DMS153 (cell line): ENCODE measurements around the gene MMS19.
"Not testable (repeated sequence)": the region's sequence is repeated elsewhere in the genome, so short reads cannot be mapped to it uniquely, and the experiment has no call there.

Experiments
- DNase-seq: peaks from one replicate; lab custom pipeline; 2025; lab: John Stamatoyannopoulos, UW

The MMS19 gene

GRCh38 chr10:97500297-97500575 is 2.0 kb upstream of the MMS19 start:
- no peak for DNase-seq

GRCh38 chr10:97499561-97500296 is 1.5 kb upstream of the MMS19 start:
- no peak for DNase-seq

- no peak for DNase-seq
These were observed 779 bp upstream of the MMS19 start, which contains the start of gene UBTD1 for GRCh38 chr10:97498841-97499560. UBTD1 (plus strand) TSS chr10:97498924; CDS start chr10:97499204, 280 bp downstream.

GRCh38 chr10:97497572-97498075 is 598 bp downstream of the MMS19 start:
- DNase-seq: peak; percentile 17

- no peak for DNase-seq
These were observed 3.2 kb downstream of the MMS19 start for GRCh38 chr10:97494863-97495506.

GRCh38 chr10:97494151-97494550 is 4.1 kb downstream of the MMS19 start:
- no peak for DNase-seq

DNA sequence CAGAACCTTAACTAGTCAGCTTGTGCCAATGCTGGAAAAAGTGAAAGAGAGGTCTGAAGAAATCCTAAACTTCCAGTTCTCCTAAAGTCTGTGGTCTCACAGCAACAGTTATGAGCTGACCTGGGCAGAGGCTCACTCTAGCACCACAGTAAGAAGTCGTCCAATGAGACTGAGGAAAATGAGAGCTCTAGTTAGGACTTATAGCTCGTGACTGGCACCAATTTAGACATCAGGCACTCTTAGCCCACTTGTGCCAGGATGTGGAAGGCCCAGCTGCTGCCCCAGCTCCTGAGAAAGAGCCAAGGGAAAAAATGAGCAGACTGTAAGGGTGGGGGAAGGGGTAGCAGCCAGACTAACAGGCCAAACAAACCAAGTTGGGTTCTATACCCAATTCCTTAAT is 7.6 kb downstream of the MMS19 start:
- no peak for DNase-seq

DNA sequence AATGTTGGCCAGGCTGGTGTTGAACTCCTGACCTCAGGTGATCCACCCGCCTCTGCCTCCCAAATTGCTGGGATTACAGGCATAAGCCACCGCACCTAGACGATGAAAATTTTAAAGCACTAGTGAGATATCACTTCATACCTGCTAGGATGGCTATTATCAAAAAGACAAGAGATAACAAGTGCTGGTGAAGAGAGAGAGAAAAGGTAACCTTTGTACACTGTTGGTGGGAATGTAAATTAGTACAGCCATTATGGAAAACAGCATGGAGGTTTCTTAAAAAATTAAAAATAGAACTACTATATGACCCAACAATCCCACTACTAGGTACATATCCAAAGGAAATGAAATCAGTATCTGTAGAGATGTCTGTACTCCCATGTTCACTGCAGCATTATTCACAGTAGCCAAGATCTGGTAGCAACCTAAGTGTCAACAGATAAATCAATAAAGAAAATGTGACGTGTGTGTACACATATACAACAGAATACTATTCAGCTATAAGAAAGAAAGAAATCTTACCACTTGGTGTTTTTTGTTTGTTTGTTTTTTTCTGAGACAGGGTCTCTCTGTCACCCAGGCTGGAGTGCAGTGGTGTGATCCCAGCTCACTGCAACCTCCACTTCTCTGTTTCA is 12.5 kb downstream of the MMS19 start:
- DNase-seq: no peak

- DNase-seq: no peak
These were observed 14.3 kb downstream of the MMS19 start for GRCh38 chr10:97483921-97484320.

DNA sequence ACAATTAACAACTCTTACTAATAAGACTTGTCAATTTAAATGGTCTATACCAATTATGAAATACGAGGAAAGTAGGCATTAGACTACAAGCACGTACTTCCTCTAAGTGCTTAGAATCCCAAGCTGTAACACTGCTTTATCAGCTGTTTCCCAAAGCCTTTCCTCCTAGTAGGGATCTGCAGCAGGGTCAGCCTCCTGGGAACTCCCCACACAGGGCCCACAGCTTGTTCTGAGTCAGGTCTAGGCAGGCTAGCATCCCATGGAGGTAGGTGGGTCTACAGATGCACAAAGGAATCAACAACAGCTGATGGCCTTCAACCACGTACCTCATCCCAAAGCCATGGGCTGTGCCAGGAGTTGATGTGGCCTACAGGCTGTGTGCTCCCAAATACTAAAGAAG is 14.7 kb downstream of the MMS19 start:
- no peak for DNase-seq

DNA sequence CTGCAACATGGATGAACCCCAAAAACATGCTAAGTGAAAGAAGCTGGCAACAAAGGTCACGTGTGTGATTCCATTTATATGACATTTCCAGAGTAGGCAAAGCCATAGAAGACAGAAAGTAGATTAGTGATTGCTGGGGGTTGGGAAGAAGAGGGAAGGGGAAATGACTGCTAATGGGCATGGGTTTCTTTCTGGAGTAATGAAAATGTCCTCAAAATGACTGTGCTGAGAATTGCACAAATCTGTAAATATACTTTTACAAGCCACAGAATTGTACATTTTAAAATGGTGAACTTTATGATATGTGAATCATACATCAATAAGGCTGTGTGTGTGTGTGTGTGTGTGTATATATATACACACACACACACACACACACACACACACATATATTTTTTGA is 15.8 kb downstream of the MMS19 start:
- no peak for DNase-seq

- DNase-seq: no peak
These were observed 17.2 kb downstream of the MMS19 start for GRCh38 chr10:97481071-97481470.

- DNase-seq: no peak
These were observed 18.3 kb downstream of the MMS19 start for GRCh38 chr10:97479939-97480338.

GRCh38 chr10:97479410-97479809 is 18.8 kb downstream of the MMS19 start:
- not testable (repeated sequence) for DNase-seq

DNA sequence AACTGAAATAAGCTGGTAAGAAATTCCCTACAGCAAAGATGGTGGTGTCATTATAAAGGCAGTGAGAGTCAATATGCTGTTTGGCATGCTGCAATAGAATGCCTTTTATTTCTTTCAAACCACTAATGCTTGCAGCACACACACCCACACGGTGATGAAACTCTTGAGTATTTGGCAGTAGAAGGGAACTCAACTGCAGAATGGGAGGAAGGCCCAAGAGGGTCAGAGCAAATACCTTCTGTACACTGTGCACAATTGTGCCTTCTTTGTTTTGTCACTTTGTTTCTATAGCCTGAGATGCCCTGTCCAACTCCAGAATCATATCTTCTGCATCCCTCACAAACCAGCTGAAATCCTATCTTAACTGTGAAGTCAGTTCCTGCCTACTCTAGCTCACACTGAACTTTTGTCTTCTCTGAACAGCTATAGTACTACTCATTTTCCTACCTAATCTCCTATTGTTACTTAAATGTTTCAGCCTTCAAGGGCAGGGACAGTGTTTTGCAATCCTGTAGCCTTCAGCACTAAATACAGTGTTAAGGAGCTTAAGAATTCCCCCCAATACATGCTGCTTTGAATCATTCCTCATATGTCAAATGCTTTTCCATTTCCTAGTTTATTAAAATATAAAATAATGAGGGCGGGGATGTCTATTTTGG is 22.2 kb downstream of the MMS19 start:
- no peak for DNase-seq

- DNase-seq: no peak
These were observed 23.3 kb downstream of the MMS19 start for GRCh38 chr10:97474918-97475317.

GRCh38 chr10:97468781-97469180 is 29.4 kb downstream of the MMS19 start:
- not testable (repeated sequence) for DNase-seq

DNA sequence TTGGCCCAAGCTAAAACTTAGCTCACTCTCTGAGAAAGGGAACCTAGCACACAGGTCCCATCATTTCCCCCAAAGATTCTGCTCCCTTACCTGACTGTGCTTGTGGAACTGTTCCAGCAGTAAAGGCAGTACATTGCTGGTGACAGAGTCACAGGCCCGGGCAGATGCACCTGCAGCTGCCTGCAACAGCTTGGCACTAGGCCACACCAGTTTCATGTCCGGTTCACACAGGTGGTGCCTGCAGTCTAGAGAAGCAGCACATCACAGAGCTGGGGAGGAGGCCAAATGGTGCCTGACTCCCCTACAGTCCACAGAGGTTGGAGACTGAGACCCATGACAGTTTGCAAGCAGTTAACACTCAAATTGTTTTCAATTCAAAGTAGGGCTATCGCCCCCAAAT is 30.1 kb downstream of the MMS19 start:
- DNase-seq: no peak

- no peak for DNase-seq
These were observed 31.5 kb downstream of the MMS19 start for GRCh38 chr10:97466755-97467154.

DNA sequence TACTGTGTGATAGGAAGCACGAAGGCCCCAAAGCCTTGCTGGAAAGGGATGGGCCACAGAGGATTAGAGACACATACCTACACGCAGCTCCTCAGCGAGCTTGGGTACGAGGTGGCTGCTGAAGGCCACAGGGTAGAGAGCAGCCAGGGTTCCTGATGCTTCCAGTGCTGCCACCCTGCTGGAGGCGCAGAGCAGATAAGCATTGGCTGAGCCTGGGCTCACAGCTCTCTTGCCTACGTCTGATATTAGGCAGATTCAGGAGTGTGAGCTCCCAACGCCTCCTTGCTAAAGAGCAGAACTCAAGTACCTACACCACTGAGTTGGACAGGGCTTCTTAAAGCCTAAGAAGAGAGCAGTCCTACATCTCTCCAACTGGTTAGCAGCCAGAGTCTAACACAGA is 32.2 kb downstream of the MMS19 start:
- DNase-seq: no peak

- DNase-seq: no peak
These were observed 34.0 kb downstream of the MMS19 start for GRCh38 chr10:97464226-97464625.
